ENCODE measurements around the gene MYO1E.

MYO1E gene

GRCh38 chr15:59205839-59206622 lies 166.6 kb downstream of the MYO1E start:
- no peak overlapping the region for H3K4me3 ChIP-seq (ENCODE audit: low read length)
- no peak for TF ChIP-seq ZNF274 (IDR thresholded peaks at IDR 0.05; ENCODE audit: low read depth, low read length)

- TF ChIP-seq ZNF274 (IDR thresholded peaks at IDR 0.05; ENCODE audit: low read depth, low read length) = no peak
- H3K4me3 ChIP-seq (ENCODE audit: low read length) = no peak overlapping the region
Observed at GRCh38 chr15:59203657-59204056, 169.0 kb downstream of the MYO1E start.

GRCh38 chr15:59203008-59203407 lies 169.7 kb downstream of the MYO1E start:
- TF ChIP-seq ZNF274 (IDR thresholded peaks at IDR 0.05; ENCODE audit: low read depth, low read length) = no peak
- H3K4me3 ChIP-seq (ENCODE audit: low read length) = no peak overlapping the region

- TF ChIP-seq ZNF274 (IDR thresholded peaks at IDR 0.05; ENCODE audit: low read depth, low read length) = no peak
- no peak overlapping the region for H3K4me3 ChIP-seq (ENCODE audit: low read length)
Observed at GRCh38 chr15:59200560-59200959, 172.1 kb downstream of the MYO1E start.

- TF ChIP-seq ZNF274 (IDR thresholded peaks at IDR 0.05; ENCODE audit: low read depth, low read length) = no peak
- no peak overlapping the region for H3K4me3 ChIP-seq (ENCODE audit: low read length)
Observed at GRCh38 chr15:59199626-59200465, 172.8 kb downstream of the MYO1E start.

GRCh38 chr15:59197454-59197853 lies 175.2 kb downstream of the MYO1E start:
- TF ChIP-seq ZNF274 (IDR thresholded peaks at IDR 0.05; ENCODE audit: low read depth, low read length) = no peak
- H3K4me3 ChIP-seq (ENCODE audit: low read length) = no peak overlapping the region

GRCh38 chr15:59196416-59196815 lies 176.3 kb downstream of the MYO1E start:
- TF ChIP-seq ZNF274 (IDR thresholded peaks at IDR 0.05; ENCODE audit: low read depth, low read length) = no peak
- H3K4me3 ChIP-seq (ENCODE audit: low read length) = no peak overlapping the region

GRCh38 chr15:59194639-59195325 lies 177.9 kb downstream of the MYO1E start:
- no peak overlapping the region for H3K4me3 ChIP-seq (ENCODE audit: low read length)
- no peak for TF ChIP-seq ZNF274 (IDR thresholded peaks at IDR 0.05; ENCODE audit: low read depth, low read length)

GRCh38 chr15:59191855-59192237 lies 180.8 kb downstream of the MYO1E start:
- TF ChIP-seq ZNF274 (IDR thresholded peaks at IDR 0.05; ENCODE audit: low read depth, low read length) = no peak
- no peak overlapping the region for H3K4me3 ChIP-seq (ENCODE audit: low read length)

- TF ChIP-seq ZNF274 (IDR thresholded peaks at IDR 0.05; ENCODE audit: low read depth, low read length) = no peak
- no peak overlapping the region for H3K4me3 ChIP-seq (ENCODE audit: low read length)
Observed at GRCh38 chr15:59190291-59190690, 182.4 kb downstream of the MYO1E start.

GRCh38 chr15:59189241-59189640 lies 183.4 kb downstream of the MYO1E start:
- no peak for TF ChIP-seq ZNF274 (IDR thresholded peaks at IDR 0.05; ENCODE audit: low read depth, low read length)
- no peak overlapping the region for H3K4me3 ChIP-seq (ENCODE audit: low read length)

- no peak for TF ChIP-seq ZNF274 (IDR thresholded peaks at IDR 0.05; ENCODE audit: low read depth, low read length)
- no peak overlapping the region for H3K4me3 ChIP-seq (ENCODE audit: low read length)
Observed at GRCh38 chr15:59186501-59186900, 186.2 kb downstream of the MYO1E start.

GRCh38 chr15:59185725-59186124 lies 186.9 kb downstream of the MYO1E start:
- TF ChIP-seq ZNF274 (IDR thresholded peaks at IDR 0.05; ENCODE audit: low read depth, low read length) = no peak
- H3K4me3 ChIP-seq (ENCODE audit: low read length) = no peak overlapping the region

- TF ChIP-seq ZNF274 (IDR thresholded peaks at IDR 0.05; ENCODE audit: low read depth, low read length) = no peak
- H3K4me3 ChIP-seq (ENCODE audit: low read length) = no peak overlapping the region
Observed at GRCh38 chr15:59180945-59181600, 191.6 kb downstream of the MYO1E start.

All from GM08714 (cell line).